LNCAP (cell line): ENCODE measurements around the gene ATG13.

Experiments
- CTCF ChIP-seq: fragments of 450-650 bp; IDR thresholded peaks from 2 replicates; pipeline ENCODE4 v1.5.1; 2017; ENCODE audit warnings: mild to moderate bottlenecking

The ATG13 gene

GRCh38 chr11:46631676-46632075, 14.3 kb downstream of the ATG13 start:
- no peak for TF ChIP-seq CTCF

GRCh38 chr11:46632502-46632901, 15.1 kb downstream of the ATG13 start:
- no peak for TF ChIP-seq CTCF

- no peak for TF ChIP-seq CTCF
Observed at GRCh38 chr11:46633291-46634217, 16.2 kb downstream of the ATG13 start.

GRCh38 chr11:46635557-46636139, 18.3 kb downstream of the ATG13 start:
- no peak for TF ChIP-seq CTCF

- no peak for TF ChIP-seq CTCF
Observed at GRCh38 chr11:46637546-46637945, 20.2 kb downstream of the ATG13 start.

GRCh38 chr11:46639197-46639839, 22.0 kb downstream of the ATG13 start:
- TF ChIP-seq CTCF, result no peak

GRCh38 chr11:46640036-46640788, 22.9 kb downstream of the ATG13 start:
- TF ChIP-seq CTCF, result no peak
